Epithelial cell of proximal tubule (primary cell): Measurements from ENCODE around the gene IL3. TPM values are rescaled to one million over a fixed set of nuclear protein-coding genes. Genes with fewer than 3 reads are reported as not detected.

Experiments
- DNase-seq: peaks from one replicate; pipeline ENCODE4 v3.0.0-alpha.2; 2011; ENCODE audit warnings: low read depth
- H3K4me3 ChIP-seq: 2 replicates; pipeline ENCODE4 v1.5.1; 2011; ENCODE audit warnings: low read depth, mild to moderate bottlenecking, low read length
- total RNA-seq: library from RNA; depleted of rRNA; stranded (reverse); fragments of >200 nt; gene quantifications from 2 replicates; pipeline ENCODE4 v1.2.3, GENCODE V29; 2015
- TF ChIP-seq, protein P1 (sequence below): conservative IDR thresholded peaks from 2 replicates; pipeline ENCODE4 v1.5.1; 2012; ENCODE audit warnings: low read depth, mild to moderate bottlenecking, low read length

IL3 gene
- total RNA-seq, 1 donor from 2014 or later = not detected

DNA sequence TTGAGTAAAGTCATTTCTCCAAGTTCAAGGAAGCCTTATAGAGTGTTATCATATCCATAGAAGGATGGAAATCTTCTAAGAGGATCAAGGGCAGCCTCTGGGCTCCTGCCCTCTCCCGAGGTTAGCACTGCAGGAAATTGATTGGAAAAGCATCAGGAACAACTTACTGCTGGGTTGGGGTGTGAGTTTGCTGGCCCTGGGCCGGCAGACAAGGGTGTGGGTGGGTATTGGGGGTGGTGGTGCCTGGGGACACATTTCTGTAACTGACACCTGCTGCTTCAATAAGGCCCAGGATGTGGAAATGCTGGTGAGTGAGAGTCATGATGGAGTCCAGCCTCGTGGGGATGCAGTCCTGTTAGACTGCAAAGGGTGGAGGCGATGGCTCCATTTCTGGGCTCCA is 18.6 kb downstream of the IL3 start:
- no peak for DNase-seq
- TF ChIP-seq, protein P1, sequence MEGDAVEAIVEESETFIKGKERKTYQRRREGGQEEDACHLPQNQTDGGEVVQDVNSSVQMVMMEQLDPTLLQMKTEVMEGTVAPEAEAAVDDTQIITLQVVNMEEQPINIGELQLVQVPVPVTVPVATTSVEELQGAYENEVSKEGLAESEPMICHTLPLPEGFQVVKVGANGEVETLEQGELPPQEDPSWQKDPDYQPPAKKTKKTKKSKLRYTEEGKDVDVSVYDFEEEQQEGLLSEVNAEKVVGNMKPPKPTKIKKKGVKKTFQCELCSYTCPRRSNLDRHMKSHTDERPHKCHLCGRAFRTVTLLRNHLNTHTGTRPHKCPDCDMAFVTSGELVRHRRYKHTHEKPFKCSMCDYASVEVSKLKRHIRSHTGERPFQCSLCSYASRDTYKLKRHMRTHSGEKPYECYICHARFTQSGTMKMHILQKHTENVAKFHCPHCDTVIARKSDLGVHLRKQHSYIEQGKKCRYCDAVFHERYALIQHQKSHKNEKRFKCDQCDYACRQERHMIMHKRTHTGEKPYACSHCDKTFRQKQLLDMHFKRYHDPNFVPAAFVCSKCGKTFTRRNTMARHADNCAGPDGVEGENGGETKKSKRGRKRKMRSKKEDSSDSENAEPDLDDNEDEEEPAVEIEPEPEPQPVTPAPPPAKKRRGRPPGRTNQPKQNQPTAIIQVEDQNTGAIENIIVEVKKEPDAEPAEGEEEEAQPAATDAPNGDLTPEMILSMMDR = no peak
- no peak overlapping the region for H3K4me3 ChIP-seq

- DNase-seq = no peak
- no peak overlapping the region for H3K4me3 ChIP-seq
- TF ChIP-seq, protein P1 = no peak
These were observed 19.2 kb downstream of the IL3 start for GRCh38 chr5:132079619-132080018.

DNA sequence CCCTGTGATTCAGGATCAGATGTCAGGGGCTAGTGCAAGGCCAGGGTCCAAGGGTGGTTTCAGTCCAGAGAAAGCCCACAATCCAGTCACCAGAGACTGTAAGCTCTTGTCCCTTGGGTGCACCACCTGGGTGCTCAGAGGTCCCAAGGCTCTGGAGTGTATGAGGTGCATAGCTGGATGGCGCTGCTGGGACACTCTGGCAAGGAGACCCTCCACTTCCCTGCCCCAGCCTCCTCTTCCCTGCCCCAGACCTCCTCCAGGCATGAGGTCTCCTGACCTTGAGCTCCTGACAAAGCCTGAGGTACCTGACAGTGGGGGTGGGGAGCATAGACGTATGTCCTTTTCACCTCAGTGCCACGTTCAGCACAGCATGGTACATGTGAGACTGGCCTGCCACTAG is 20.1 kb downstream of the IL3 start:
- H3K4me3 ChIP-seq = no peak overlapping the region
- no peak for DNase-seq
- TF ChIP-seq, protein P1 = no peak

GRCh38 chr5:132081458-132081857 is 21.0 kb downstream of the IL3 start:
- TF ChIP-seq, protein P1 = no peak
- no peak overlapping the region for H3K4me3 ChIP-seq
- DNase-seq = no peak

DNA sequence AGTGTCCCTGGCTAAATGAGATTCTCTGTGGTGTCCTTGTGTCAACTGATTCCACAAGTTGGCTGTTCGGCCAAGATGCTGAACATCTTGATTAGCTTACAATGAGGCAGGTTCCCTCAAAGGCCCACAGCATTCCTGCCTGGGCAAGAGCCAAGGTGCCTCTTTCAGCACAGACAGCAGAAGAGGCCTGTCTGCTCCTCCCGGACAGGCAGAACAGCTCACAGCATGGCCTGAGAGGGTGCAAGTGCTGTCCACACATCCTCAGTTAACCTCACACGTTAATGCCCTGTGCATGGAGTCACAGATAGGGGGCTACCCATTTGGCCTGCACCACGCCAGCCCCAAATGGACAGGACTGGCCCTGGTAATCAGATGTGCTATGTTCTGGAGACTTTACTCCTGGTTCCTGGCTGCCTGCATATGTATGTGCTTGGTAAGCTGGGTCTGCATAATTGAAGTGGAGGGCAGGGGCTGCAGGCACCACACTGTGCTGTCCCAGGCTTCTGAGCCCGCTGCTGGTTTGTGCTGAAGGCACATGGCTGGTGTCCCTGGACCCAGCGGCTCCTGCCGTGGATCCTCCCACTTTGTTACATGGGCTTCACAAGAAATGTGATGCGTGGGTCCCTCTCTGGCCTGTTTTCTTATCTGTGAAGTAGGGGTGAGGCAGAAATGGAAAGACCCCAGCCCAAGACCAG is 22.0 kb downstream of the IL3 start:
- TF ChIP-seq, protein P1 = no peak
- no peak overlapping the region for H3K4me3 ChIP-seq
- DNase-seq = no peak

- no peak overlapping the region for H3K4me3 ChIP-seq
- TF ChIP-seq, protein P1 = no peak
- no peak for DNase-seq
These were observed 22.7 kb downstream of the IL3 start for GRCh38 chr5:132083071-132083678.

DNA sequence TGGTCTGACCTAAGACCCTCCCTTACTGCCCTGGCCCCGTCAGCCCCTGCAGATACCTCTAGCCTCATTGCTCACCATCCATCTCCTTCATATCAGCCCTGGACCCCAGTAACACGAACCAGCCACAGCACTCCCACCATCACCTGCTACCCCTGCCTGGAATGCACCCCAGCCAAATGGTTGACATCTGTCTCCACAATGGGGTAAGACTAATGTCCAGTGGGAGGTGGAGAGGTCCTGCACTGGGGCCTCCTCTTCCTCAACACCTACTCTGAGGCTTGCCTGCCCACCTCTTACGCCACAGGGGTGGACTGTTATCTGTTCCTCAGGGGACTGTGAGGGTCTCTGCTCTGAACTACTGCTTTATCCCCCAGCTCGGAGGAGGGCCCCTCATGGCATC is 25.2 kb downstream of the IL3 start:
- H3K4me3 ChIP-seq = no peak overlapping the region
- TF ChIP-seq, protein P1 = no peak

More for the DNA sequence above, 25.2 kb downstream of the IL3 start:
- DNase-seq = no peak
